Body of pancreas (tissue), 4 donors: ENCODE data around the gene KLHL29.

ENCODE experiments used
- CTCF ChIP-seq, 7 experiments: fragments of 450-650 bp in 4 of 7; fragments of 200-600 bp in 3 of 7; sonication (generic) in 3 of 7; IDR thresholded peaks; one replicate each; pipeline ENCODE4 v1.5.1; 2016 to 2019; ENCODE audit warnings: antibody characterized with exemption in 7 of 7
- POLR2A ChIP-seq, 3 donors: fragments of 450-650 bp; IDR thresholded peaks; one replicate each; pipeline ENCODE4 v1.6.1; 2016; ENCODE audit warnings: antibody characterized with exemption in 3 of 3, mild to moderate bottlenecking in 2 of 3

DNA sequence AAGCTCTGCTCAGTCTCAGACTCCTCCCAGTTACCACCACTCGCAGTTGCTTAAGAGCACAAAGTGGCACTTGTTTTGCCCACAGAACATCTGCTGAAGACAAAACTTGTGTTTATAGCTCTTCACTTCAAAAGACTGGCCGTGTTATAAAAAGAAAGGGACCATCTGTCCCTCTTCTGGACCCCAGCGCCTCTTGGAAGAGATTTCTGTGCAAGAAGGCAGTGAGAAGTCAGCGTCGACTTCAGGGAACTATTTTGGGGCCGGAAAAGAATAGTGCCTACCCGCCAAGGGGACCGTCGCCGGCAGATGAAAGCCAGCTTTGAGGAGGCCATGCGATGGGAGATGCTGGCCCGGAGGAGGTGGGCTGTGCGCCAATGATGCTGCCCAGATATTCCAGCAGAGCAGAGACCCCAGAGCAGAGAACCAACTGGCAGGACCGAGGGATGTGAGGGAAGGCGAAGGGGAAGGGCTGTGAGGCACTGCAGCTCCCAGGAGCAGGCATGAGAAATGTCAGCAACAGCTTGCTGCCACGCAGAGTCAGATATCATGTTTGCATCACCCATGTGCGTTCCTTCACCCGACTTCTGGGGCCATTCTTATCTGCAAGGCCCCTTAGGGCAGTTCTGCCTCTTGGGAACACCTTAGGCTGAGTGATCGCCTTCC, 271.1 kb downstream of the KLHL29 start:
- TF ChIP-seq CTCF (IDR thresholded peaks at IDR 0.05), result no peak
- TF ChIP-seq POLR2A (IDR thresholded peaks at IDR 0.05), result no peak
